Activated CD8-positive, alpha-beta memory T cell treated with anti-CD3 and anti-CD28 coated beads, Interleukin-2, amount 50 U/mL, for 48 hours (primary cell): ENCODE results near the gene RASGRF1.
"Not testable (repeated sequence)": the region's sequence is repeated elsewhere in the genome, so short reads cannot be mapped to it uniquely, and the experiment has no call there.

Source experiments
- DNase-seq: peaks from one replicate; pipeline ENCODE4 v3.0.0-alpha.2; 2020

Gene RASGRF1

DNA sequence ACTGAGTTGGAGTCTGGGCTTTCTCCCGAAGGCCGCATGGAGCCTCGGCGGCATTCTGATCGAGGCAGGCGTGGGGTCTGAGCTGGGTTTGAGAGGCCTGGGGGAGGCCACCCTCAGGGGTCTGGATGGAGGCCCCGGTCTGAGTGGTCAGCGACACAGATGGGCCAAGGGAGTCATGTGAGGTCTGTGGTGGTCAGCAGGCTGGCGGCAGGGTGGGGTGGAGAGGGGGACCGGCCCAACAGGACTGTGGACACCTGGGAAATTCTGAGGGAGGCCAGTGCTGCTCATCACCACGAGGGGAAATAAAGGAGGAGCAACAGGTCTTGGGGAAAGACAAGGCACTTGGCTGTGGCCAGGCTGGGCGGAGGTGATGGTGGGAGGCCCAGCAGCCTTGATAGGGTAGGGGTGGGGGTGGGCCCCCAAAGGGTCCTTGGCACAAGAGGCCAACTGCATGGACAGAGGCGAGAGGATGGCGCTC, 161.9 kb downstream of the RASGRF1 start:
- no peak for DNase-seq

GRCh38 chr15:78928176-78928575, 162.4 kb downstream of the RASGRF1 start:
- not testable (repeated sequence) for DNase-seq

DNA sequence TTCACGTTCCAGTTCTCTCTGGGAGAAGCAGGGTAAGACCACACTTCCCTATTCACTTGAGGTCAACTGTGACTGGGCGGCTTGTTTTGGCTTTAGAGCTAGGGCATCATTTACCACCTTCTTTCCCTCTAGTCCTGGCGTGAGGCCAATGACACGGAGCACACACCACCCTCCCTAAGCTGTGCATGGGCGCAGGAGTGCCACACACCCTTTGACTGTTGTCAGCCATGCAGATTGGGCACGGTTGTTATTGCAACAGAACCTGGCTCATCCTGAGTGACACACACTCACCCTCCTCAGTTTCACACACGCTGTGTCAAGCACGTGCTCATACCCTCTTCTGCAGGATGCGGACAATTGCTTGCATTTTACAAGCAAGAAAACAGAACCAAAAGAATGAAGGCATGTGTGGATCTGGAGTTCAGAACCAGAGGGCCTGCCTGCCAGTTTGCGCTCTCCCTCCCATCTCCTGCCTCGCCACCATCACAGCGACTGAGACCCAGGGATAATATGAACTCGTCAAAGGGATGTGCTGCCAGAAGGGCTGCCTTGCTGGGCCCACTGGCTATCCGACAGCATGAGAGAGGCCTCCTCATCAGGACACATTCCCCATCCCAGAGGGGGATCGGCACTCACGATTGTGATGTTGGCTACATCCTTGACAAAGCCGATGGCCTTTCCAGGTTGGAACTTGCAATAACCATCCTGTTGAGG, 163.3 kb downstream of the RASGRF1 start:
- no peak for DNase-seq

DNA sequence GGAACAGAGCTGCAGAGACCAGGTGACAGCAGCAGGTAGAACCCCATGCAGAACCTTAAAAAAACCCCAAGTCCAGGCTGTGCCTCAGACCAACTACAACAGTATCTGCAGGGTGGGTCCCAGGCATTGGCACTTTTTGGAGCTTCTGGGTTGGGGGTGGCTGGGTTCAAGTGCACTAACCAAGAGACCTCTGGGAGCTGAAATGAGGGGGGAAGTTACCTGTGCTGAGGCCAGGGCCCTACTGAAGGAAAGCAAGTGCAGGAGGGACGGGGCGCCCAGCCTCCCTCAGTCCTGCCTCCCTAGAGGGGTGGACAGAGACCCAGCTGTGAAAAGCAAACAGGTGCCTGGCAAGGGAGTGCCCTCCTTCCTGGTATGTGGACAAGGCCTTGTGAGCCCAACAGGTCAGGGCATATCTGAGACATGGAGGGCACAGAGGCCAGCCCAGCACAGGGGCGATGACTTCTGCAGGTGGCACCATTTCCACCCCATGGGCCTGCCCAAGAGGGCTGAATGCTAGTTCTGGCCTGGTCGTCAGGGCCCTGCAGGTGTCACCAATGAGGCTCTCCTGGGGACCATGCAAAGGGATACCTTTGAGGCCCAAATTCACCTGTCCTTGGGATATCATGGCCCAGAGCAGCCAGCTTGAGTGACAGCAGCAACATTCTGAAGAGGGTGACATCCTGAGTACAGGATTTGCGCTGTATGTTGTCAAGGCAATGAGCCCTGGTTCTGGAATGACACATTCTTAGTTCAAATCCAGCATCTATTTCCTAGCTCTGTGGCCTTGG, 164.4 kb downstream of the RASGRF1 start:
- DNase-seq = no peak

DNA sequence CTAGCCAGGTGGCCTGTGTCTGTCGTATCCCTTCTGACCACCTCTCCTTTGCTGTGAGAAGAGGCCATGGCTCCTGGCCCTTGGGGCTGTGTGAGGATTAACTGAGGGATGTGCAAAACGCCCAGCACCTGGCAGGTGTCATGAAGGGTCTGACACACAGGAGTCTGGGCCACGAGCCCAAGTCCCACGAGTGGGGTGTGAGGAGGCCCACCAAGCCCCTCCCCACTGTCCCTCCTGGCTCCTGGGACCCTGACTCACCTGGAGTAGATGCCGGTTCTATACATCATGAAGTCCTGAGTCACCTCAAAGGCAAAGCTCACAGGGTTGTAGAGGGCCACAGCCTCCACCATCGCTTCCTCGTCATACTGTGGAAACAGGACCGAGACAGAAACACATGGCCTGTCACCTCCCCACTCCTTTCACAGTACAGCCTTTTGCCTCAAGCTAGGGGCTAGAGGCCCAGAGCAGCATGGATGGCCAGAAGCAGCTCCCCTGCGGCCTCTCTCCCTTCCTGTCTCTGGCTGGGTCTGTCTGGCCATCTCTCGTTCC, 165.4 kb downstream of the RASGRF1 start:
- DNase-seq = no peak

DNA sequence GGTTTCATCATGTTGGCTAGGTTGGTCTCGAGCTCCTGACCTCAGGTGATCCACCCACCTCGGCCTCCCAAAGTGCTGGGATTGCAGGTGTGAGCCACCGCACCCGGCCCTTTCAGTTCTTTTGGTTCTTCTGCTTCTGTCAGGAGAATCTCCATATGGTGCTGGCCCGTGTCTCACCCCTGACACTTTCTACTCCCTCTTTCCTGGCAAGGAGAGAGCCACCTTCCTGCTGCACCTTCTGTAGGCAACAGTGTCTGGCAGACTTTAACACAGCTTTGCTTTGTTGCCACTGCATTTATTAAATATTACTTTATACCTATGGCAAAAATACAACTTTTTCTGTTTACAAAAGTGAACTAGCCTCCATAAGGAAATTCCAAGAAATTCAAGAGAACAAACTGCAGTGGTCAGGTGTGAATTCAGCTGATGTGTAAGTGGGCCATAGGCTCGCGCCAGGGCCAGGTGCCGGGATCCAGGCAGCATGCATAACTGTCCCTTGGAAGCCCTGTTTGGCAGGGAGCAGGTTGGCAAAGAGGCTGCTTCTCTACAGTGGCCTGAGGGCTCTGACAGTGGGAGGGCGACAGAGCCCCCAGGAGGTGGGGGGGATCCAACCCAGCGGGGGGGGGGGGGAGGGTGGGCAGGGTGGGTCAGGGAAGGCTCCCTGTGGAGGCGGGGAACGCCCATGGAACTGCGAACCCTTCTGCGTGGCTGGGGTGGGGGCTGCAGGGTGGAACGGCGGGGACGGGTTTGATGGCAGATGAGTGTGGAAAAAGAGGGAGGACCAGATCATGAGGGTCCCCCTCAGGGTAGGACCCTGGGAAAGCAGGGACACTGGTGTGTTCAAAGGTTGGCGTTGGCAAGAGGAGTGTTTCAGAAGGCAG, 166.9 kb downstream of the RASGRF1 start:
- no peak for DNase-seq

GRCh38 chr15:78923015-78923414, 167.6 kb downstream of the RASGRF1 start:
- DNase-seq = no peak

GRCh38 chr15:78922527-78922926, 168.1 kb downstream of the RASGRF1 start:
- no peak for DNase-seq

- no peak for DNase-seq
Measured at GRCh38 chr15:78921940-78922339, 168.6 kb downstream of the RASGRF1 start.

DNA sequence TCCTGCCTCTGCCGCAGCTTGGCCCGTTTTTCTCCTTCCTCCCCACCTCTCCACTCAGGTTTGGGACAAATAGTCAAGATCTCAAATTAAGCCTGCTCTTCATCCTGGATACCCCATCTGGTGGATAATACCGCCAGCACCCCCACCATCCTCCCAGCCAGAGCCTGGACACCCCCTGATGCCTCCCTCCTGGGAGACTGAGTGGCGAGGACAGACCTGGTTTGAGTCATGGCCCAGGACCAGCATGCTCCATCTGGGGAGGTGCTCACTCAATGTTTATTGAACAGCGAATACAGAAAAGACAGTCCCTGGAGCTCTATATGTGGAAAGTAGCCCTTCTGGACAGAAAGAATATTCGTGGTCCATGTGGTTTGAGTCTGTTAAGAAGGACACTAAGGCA, 169.1 kb downstream of the RASGRF1 start:
- DNase-seq = no peak

- no peak for DNase-seq
Measured at GRCh38 chr15:78917888-78918287, 172.7 kb downstream of the RASGRF1 start.

- no peak for DNase-seq
Measured at GRCh38 chr15:78916088-78916487, 174.5 kb downstream of the RASGRF1 start.

GRCh38 chr15:78915341-78916087, 175.1 kb downstream of the RASGRF1 start:
- no peak for DNase-seq

DNA sequence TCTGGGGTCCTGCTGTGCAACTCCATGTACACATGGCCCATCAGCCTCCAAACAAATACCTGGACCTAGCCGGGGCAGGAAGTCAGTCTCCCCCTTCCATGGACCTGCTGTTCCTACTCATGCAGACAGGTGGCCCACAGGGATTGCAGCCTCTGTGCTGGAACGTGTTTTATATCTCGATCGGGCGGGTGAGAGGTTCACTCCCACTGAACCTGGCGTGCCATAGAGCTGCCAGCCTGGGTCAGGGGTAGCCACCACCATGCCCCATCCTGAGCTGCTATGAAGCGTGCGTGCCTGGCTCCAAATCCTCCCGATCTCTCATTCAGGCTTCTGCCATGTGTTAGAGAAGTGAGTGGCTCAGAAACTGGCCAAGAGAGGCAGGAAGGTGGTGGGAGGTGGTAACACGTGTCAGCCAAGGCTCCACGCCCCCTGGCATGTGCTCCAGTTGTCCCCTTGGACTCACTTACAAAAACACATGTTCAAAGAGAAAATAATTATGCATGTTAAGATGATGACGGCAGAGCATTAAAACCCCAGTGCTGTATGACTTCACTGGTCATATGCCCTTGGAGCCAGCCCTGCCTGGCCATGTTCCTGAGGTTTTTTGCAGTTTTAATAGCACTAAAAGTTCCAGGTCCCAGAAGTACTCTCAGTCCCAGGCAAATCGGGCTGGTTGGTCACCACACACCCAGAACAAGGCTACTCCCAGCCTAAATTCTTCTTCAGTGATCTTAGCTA, 176.4 kb downstream of the RASGRF1 start:
- no peak for DNase-seq

DNA sequence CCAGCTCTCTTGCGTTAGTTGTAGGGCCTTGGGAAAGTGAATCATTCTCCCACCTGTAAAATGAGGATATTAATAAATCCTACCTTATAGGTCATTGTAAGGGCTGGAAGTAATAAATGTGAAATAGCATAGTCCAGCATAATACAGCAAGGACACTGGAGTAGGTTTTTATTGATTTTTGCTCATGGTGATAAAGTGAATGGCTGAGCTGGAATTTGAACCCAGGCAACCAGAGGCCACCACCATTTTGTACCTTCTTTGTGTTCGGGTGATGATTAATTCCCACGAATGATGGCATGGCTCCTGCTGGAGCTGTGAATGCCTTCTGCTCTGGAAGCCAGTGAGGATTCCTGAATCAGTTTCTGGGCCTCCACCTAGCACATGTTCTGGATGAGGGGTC, 177.6 kb downstream of the RASGRF1 start:
- DNase-seq = no peak

- no peak for DNase-seq
Measured at GRCh38 chr15:78912316-78912715, 178.3 kb downstream of the RASGRF1 start.

GRCh38 chr15:78910271-78910670, 180.3 kb downstream of the RASGRF1 start:
- DNase-seq = no peak
